Lower leg skin (tissue), 4 donors: Measurements from ENCODE around the gene ABLIM1. TPM values are rescaled to one million over a fixed set of nuclear protein-coding genes. Genes with fewer than 3 reads are reported as not detected.

Source experiments
- DNase-seq, 2 donors: peaks; one replicate each; pipeline ENCODE4 v3.0.0-alpha.2; 2019; ENCODE audit warnings: low spot score in 2 of 2
- H3K4me3 ChIP-seq: fragments of 200-600 bp; sonication (generic); 2 replicates; pipeline ENCODE4 v1.5.1; 2017; ENCODE audit warnings: mild to moderate bottlenecking, low read depth; ENCODE audit not compliant: poor library complexity, severe bottlenecking
- CTCF ChIP-seq, 3 donors: fragments of 450-650 bp; IDR thresholded peaks; one replicate each; pipeline ENCODE4 v1.5.1; 2016; ENCODE audit warnings: antibody characterized with exemption in 3 of 3, mild to moderate bottlenecking in 3 of 3, moderate library complexity in 2 of 3
- POLR2A ChIP-seq, 2 donors: fragments of 450-650 bp; IDR thresholded peaks; one replicate each; pipeline ENCODE4 v1.6.1; 2016 to 2017; ENCODE audit warnings: antibody characterized with exemption in 2 of 2, mild to moderate bottlenecking in 1 of 2, moderate library complexity in 1 of 2
- WGBS, 2 donors: methylation state at CpG; one replicate each; pipeline ENCODE4 v1.1.5; 2018; 5-methylcytosine and 5-hydroxymethylcytosine counted together
- intact Hi-C: fragments of 100-400 bp; cut with DNase I; formaldehyde crosslinking; loops from one replicate; pipeline ENCODE4 v1.15.0; 2023; ENCODE audit warnings: low total_unique reads
- total RNA-seq, 4 donors: library from RNA; depleted of rRNA; stranded (reverse); fragments of >200 nt; gene quantifications; one replicate each; pipeline ENCODE4 v1.1.0, GENCODE V29; 2016

The ABLIM1 gene
- total RNA-seq, 4 donors from 2014 or later, result 171 to 258 (median 209) TPM

DNA sequence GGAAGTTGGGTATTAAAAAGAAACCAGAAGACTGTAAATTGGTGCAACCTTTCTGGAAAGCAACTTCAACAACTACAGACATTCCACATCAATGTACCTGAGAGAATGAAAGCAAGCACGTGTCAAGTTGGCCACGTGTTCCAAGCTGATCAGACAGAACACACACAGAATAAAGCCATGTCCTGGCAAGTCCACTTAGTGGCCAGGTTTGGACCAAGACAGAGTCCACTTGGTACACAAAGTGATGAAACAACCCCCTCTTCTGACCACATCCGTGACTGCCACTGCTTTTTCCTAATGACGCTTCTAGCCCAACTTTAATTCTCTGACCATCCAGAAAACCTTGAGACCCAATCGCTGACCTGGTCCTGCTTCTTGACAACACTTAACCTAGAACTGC lies 109.4 kb downstream of the ABLIM1 start:
- intact Hi-C loops, result loop anchor here (5.0 kb wide), 1 partner anchor 76 kb away; no protein-coding TSS in a partner anchor
- 63 to 67% methylated on average over 5 of the region's 5 CpGs for WGBS, 2 donors
- H3K4me3 ChIP-seq, result no peak overlapping the region
- TF ChIP-seq CTCF (IDR thresholded peaks at IDR 0.05) (no peak), POLR2A (IDR thresholded peaks at IDR 0.05) (no peak)
- DNase-seq, result peak in 1 of 2 donors; percentile 35

DNA sequence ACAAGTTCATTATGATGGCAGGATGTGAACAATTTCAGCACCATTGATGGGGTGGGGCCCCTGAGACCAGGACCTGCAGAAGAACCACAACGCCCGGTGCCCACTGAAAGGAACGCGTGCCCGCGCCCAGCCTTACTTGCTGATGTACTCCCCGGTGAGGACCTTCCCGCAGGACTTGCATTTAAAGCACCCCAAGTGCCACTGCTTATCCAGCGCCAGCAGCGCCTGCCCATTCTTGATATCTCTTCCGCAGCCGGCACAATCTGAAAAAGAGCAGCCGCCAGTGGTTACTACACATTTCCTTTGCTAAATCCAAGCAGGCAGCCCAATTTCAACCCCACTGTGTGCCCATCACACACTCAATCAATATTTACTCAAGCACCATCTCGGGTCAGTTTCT lies 110.6 kb downstream of the ABLIM1 start:
- no peak for DNase-seq
- TF ChIP-seq CTCF (IDR thresholded peaks at IDR 0.05), result no peak
- H3K4me3 ChIP-seq, result no peak overlapping the region
- WGBS, 2 donors, result 82 to 87% methylated on average over 14 of the region's 14 CpGs
- intact Hi-C loops, result loop anchor here (5.0 kb wide), 1 partner anchor 75 kb away; no protein-coding TSS in a partner anchor

DNA sequence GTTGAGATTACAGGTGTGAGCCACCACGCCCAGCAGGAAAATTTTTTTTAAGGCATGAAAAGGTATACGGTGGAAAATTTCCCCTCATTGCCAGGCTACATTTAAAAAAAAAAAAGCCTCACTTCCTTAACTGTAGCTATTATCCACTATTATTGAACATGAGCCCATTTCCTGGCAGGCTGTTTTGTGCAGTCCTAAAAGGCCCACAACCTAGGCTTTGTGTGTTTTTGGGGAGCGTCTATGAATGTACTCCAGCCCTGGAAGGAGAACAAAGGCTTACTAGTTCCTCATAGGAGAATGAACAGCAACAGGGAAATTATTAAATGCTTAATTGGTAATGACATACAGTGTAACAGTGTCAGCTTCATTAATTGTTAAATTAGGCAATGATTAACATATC lies 111.0 kb downstream of the ABLIM1 start:
- no peak for TF ChIP-seq POLR2A (IDR thresholded peaks at IDR 0.05)
- TF ChIP-seq CTCF (IDR thresholded peaks at IDR 0.05), result no peak
- intact Hi-C loops, result loop anchor here (5.0 kb wide), 1 partner anchor 75 kb away; no protein-coding TSS in a partner anchor
- H3K4me3 ChIP-seq, result no peak overlapping the region
- 66 to 69% methylated on average over 3 of the region's 3 CpGs for WGBS, 2 donors
- no peak for DNase-seq

DNA sequence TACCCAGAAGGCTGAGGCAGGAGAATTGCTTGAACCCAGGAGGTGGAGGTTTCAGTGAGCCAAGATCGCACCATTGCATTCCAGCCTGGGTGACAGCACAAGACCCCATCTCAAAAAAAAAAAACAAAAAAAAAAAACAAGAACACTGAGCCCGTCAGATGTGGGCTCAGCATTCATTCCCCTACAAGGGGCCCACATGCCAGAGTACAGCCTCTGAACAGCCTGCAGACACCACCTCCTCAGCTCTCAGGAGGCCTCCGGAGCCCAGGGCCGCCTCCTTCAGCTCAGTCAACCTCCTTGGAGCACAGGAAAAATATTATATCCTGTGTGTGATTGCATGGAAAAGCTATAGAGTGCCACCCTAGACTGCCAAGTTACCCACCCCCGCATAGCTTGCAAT lies 112.3 kb downstream of the ABLIM1 start:
- H3K4me3 ChIP-seq, result no peak overlapping the region
- 95 to 96% methylated on average over 5 of the region's 5 CpGs for WGBS, 2 donors
- DNase-seq, result no peak
- no peak for TF ChIP-seq CTCF (IDR thresholded peaks at IDR 0.05)
- TF ChIP-seq POLR2A (IDR thresholded peaks at IDR 0.05), result no peak
- intact Hi-C loops, result loop anchor here (5.0 kb wide), 1 partner anchor 74 kb away; no protein-coding TSS in a partner anchor

DNA sequence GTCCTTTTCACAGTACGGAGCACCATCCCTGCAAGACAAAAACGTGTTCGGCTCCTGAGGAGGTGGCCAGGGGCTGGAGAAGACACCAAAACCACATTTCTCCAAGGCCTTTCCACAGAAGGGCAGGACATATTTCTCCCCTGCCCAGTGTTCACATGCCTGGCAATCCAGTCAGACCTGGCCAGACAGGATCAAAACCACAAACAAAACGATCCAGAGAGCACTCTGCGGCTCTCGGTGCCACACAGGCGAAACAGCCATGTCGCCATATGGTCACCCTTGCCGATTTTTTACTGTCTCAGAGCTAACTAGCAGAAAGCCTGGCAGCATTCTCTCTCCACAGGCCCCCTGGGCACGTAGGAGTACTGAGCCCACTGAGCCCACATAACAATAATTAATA lies 113.0 kb downstream of the ABLIM1 start:
- TF ChIP-seq CTCF (IDR thresholded peaks at IDR 0.05) (no peak), POLR2A (IDR thresholded peaks at IDR 0.05) (no peak)
- intact Hi-C loops, result loop anchor here (5.0 kb wide), 1 partner anchor 73 kb away; no protein-coding TSS in a partner anchor
- H3K4me3 ChIP-seq, result no peak overlapping the region
- WGBS, 2 donors, result 83 to 86% methylated on average over 10 of the region's 10 CpGs
- no peak for DNase-seq

- WGBS, 2 donors, result 46 to 68% methylated on average over 8 to 9 of the region's 9 CpGs
- TF ChIP-seq CTCF (IDR thresholded peaks at IDR 0.05) (no peak), POLR2A (IDR thresholded peaks at IDR 0.05) (no peak)
- DNase-seq, result no peak
- intact Hi-C loops, result no loop called here
- H3K4me3 ChIP-seq, result no peak overlapping the region
These were observed 113.9 kb downstream of the ABLIM1 start for GRCh38 chr10:114544045-114544659.
